Adrenal gland (tissue), 12 donors: ENCODE data around the gene TRAF7. TPM values are rescaled to one million over a fixed set of nuclear protein-coding genes. Genes with fewer than 3 reads are reported as not detected.
A peak's percentile ranks its signal among the peaks of the same experiment; 100 is the strongest.
"Not testable (repeated sequence)": the region's sequence is repeated elsewhere in the genome, so short reads cannot be mapped to it uniquely, and the experiment has no call there.

Experiments used
- DNase-seq, 7 donors: peaks; one replicate each; pipeline ENCODE4 v3.0.0-alpha.2; 2019 to 2020
- H3K27ac ChIP-seq, 5 donors: fragments of 200-600 bp; sonication (generic) in 4 of 5; 1 replicate in 3 of 5; 2 replicates in 2 of 5; pipeline versions ENCODE4 v1.5.1 to v1.8.0; 2016 to 2020; ENCODE audit warnings: mild to moderate bottlenecking in 1 of 5
- H3K27me3 ChIP-seq: fragments of 200-600 bp; 2 replicates; pipeline ENCODE4 v1.8.0; 2021
- H3K36me3 ChIP-seq, 2 donors: fragments of 200-600 bp; replicated peaks in 1 of 2; 1 replicate in 1 of 2; 2 replicates in 1 of 2; pipeline versions ENCODE4 v1.5.1 to v1.8.0; 2018 to 2022
- H3K4me1 ChIP-seq, 2 donors: fragments of 200-600 bp; replicated peaks in 1 of 2; 1 replicate in 1 of 2; 2 replicates in 1 of 2; pipeline versions ENCODE4 v1.5.1 to v1.8.0; 2018 to 2021
- H3K4me3 ChIP-seq, 4 donors: fragments of 200-600 bp; sonication (generic) in 3 of 4; one replicate each; pipeline ENCODE4 v1.5.1; 2016 to 2018
- H3K9me3 ChIP-seq, 3 donors: fragments of 200-600 bp; sonication (generic) in 1 of 3; replicated peaks in 1 of 3; 1 replicate in 2 of 3; 2 replicates in 1 of 3; pipeline versions ENCODE4 v1.5.1 to v1.8.0; 2016 to 2021
- CTCF ChIP-seq, 6 experiments: fragments of 450-650 bp in 4 of 6; fragments of 200-600 bp in 2 of 6; sonication (generic) in 1 of 6; IDR thresholded peaks; 1 replicate in 5 of 6; 2 replicates in 1 of 6; pipeline versions ENCODE4 v1.5.1 to v1.8.0; 2016 to 2021; ENCODE audit warnings: antibody characterized with exemption in 6 of 6, mild to moderate bottlenecking in 2 of 6, moderate library complexity in 1 of 6
- POLR2A ChIP-seq, 2 donors: fragments of 450-650 bp; IDR thresholded peaks; one replicate each; pipeline ENCODE4 v1.6.1; 2017; ENCODE audit warnings: antibody characterized with exemption in 2 of 2, mild to moderate bottlenecking in 2 of 2, moderate library complexity in 1 of 2
- WGBS, 4 donors: extraction: QIAGEN DNeasy Blood & Tissue Kit in 2 of 4; methylation state at CpG; one replicate each; pipeline versions ENCODE4 v1.1.5 to v1.1.7; 2013 to 2017; 5-methylcytosine and 5-hydroxymethylcytosine counted together
- intact Hi-C, 2 donors: fragments of 100-400 bp; cut with DNase I; formaldehyde crosslinking; loops; one replicate each; pipeline versions ENCODE4 v1.14.1 to v1.15.0; 2022 to 2023
- polyA plus RNA-seq, 3 donors: library from polyadenylated mRNA; stranded (reverse); fragments of 200-250 nt in 2 of 3; fragments of 350-450 nt in 1 of 3; fragmentation: Illumina TruSeq in 1 of 3; extraction: RNeasy Lipid Tissue Mini Kit (QIAGEN cat#74804) in 1 of 3; gene quantifications; one replicate each; pipeline ENCODE4 v1.2.3, GENCODE V29; 2013 to 2014
- total RNA-seq, 9 donors: library from RNA; depleted of rRNA in 4 of 9; stranded (reverse); fragments of >200 nt in 4 of 9; fragments of 120-200 nt in 1 of 9; fragmentation: NEBNext Ultra II Directional in 1 of 9; extraction: Animal tissue kit (Norgen Biotek cat#: 25700) in 1 of 9; gene quantifications; one replicate each; pipeline versions ENCODE4 v1.1.0 to v1.2.4, GENCODE V29; 2013 to 2023
- donor health status: healthy with polysubstance abuse.
- donor health status: Bipolar disorder and iron deficiency.
- donor health status: DM: yes; HTN: yes; CAD: no.
- donor health status: DM: no; HTN: no; CAD: no.
- donor health status: DM: no; HTN: no; CAD: no.
- donor health status: DM: yes; HTN: yes; CAD: no.

Gene TRAF7
- total and polyA plus RNA-seq, 12 donors = 21.0 to 129 (median 52.2) TPM

GRCh38 chr16:2135770-2136490 lies 19.7 kb upstream of the TRAF7 start, which contains the start of gene PKD1:
Gene PKD1 (minus strand): TSS chr16:2135898. CDS start chr16:2135689, 209 bp downstream.
- Histone ChIP-seq H3K4me3 (peak within 1 kb of the TSS in 2 of 4 donors; percentile 43 to 71), H3K27ac (peak within 1 kb of the TSS in 4 of 5 donors; percentile 37 to 89 (median 62))
- H3K36me3 ChIP-seq, H3K9me3 ChIP-seq, H3K4me1 ChIP-seq, intact Hi-C loops, H3K27me3 ChIP-seq: not testable (repeated sequence)
- peak; percentile 95 to 100 (median 97) for DNase-seq
- WGBS, 4 donors = 0 to 1% (median 1%) methylated on average over 25 to 66 of the region's 81 CpGs
- TF ChIP-seq POLR2A (IDR thresholded peaks at IDR 0.05) = peak; percentile 46 to 78

DNA sequence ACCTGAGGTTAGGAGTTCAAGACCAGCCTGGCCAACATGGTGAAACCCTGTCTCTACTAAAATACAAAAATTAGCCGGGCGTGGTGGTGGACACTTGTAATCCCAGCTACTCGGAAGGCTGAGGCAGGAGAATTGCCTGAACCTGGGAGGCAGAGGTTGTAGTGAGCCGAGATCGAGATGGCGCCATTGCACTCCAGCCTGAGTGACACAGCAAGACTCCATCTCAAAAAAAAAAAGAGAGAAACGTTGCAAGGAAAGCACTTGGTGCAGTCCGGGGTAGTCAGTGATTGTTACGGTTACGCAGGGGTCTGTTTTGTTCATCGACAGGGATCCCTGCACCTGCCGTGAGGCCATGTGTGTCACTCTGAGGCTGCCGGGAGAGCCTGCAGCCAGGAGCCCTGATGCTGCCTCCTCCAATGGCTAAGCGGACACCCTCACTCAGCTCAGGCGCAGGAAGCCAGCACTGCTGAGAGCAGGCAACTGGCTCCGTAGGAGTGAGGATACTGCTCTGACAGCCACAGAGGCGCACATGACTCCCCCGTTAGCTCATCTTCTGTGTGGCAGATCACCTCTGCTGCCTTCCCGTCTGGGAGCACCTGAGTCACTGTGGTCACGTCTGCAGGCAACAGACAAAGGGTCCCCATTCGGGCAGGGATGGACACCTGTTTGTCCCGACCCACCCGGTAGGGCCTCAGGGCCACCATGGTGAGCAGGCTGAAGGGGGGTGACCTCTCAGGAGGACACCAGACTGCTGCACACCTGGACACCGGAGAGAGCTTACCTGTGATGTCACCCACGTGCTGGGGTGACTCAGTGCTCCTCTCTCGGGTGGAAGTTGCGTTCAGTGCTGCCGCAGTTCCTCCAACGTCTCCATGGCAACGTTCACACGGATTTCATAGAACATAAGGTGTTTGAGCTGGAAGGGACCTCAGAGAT lies 12.4 kb upstream of the TRAF7 start:
- no peaks in the 10 kb centered on the region for H3K27me3 ChIP-seq
- peaks cover 0 to 9% of the 10 kb centered on the region in 2 donors for H3K4me1 ChIP-seq
- H3K9me3 ChIP-seq = no peaks in the 10 kb centered on the region
- H3K27ac ChIP-seq = no peak overlapping the region
- H3K36me3 ChIP-seq = no peaks in the 10 kb centered on the region
- intact Hi-C loops = no loop called here
- WGBS, 4 donors = 72 to 78% (median 74%) methylated on average over 18 to 31 of the region's 31 CpGs
- no peak for DNase-seq
- no peak overlapping the region for H3K4me3 ChIP-seq
- TF ChIP-seq CTCF (IDR thresholded peaks at IDR 0.05) (no peak), POLR2A (IDR thresholded peaks at IDR 0.05) (no peak)

DNA sequence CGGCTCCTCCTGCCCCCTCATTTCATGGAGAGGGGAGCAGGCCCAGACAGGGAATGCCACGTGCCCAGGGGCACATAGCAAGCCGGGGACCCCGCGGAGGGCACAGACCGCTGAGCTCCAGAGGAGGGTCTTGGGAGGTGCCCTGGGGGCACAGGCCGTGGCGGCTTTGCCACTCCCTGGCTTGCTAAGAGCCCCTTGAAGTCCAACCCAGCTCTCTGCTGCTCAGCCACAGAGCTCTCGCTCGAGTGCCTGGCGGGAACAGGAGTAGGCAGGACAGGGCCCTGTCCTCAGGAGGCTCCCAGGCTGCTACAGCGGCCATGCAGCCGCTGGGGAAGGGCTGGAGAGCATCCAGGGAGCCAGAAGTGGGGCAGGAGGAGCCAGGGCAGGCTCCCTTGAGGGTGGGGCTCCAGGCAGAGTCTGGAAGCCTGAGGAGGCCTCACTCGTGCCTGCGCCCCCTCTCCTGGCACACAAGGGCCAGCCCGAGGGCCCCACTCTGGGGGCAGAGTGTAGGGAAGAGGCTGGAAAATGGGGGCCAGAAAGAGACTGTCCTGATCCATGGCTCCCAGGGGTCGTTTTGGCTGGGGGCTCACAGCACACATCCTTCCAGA lies 11.6 kb upstream of the TRAF7 start:
- 80 to 90% (median 86%) methylated on average over 2 to 17 of the region's 17 CpGs for WGBS, 4 donors

DNA sequence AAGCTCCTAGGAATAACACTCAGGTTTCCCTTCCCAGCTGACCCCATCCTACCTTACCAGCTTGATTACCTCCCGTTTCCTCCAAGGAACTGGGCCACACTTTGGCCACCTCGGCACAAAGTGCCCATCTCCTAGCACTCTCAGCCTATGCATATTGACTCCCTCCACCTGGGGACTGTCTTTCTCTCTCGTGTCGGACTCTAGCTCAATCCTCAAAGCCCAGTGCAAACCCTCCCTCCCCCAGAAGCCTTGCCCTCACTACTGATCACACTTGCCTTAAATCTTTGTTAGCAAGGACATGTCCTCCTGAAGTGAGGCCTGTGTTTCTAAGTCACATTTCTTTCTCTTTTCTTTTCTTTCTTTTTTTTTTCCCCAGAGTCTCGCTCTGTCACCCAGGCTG lies 9.7 kb upstream of the TRAF7 start:
- no peak overlapping the region for H3K4me3 ChIP-seq
- no peaks in the 10 kb centered on the region for H3K9me3 ChIP-seq
- H3K27me3 ChIP-seq = no peaks in the 10 kb centered on the region
- intact Hi-C loops = loop anchor here in 1 of 2 donors (5.0 kb wide), 1 partner anchor 124 kb away; no protein-coding TSS in a partner anchor
- peaks cover 5 to 17% of the 10 kb centered on the region in 2 donors for H3K4me1 ChIP-seq
- H3K27ac ChIP-seq = no peak overlapping the region
- TF ChIP-seq POLR2A (IDR thresholded peaks at IDR 0.05) (no peak), CTCF (IDR thresholded peaks at IDR 0.05) (no peak)
- no peaks in the 10 kb centered on the region for H3K36me3 ChIP-seq
- 79 to 90% (median 85%) methylated on average over 5 of the region's 5 CpGs for WGBS, 4 donors
- no peak for DNase-seq

More for the DNA sequence above, 11.6 kb upstream of the TRAF7 start:
- H3K4me1 ChIP-seq = peaks cover 4 to 15% of the 10 kb centered on the region in 2 donors
- no peaks in the 10 kb centered on the region for H3K27me3 ChIP-seq
- no peak overlapping the region for H3K4me3 ChIP-seq
- H3K36me3 ChIP-seq = no peaks in the 10 kb centered on the region
- TF ChIP-seq POLR2A (IDR thresholded peaks at IDR 0.05) (no peak), CTCF (IDR thresholded peaks at IDR 0.05) (no peak)
- intact Hi-C loops = no loop called here
- H3K27ac ChIP-seq = no peak overlapping the region
- DNase-seq = no peak
- H3K9me3 ChIP-seq = no peaks in the 10 kb centered on the region
